Brain microvascular endothelial cell (primary cell): Measurements from ENCODE around the gene DES.

Experiments
- DNase-seq: peaks from one replicate; pipeline ENCODE4 v3.0.0-alpha.2; 2020
- H3K27ac ChIP-seq: fragments of 250-450 bp; sonication (Bioruptor Pico); 2 replicates; pipeline ENCODE4 v1.5.1; 2020; ENCODE audit warnings: mild to moderate bottlenecking, moderate library complexity
- H3K27me3 ChIP-seq: fragments of 250-450 bp; sonication (Bioruptor Pico); replicated peaks from 2 replicates; pipeline ENCODE4 v1.5.1; 2020; ENCODE audit warnings: mild to moderate bottlenecking
- H3K36me3 ChIP-seq: fragments of 250-450 bp; sonication (Bioruptor Pico); replicated peaks from 2 replicates; pipeline ENCODE4 v1.5.1; 2020; ENCODE audit warnings: mild to moderate bottlenecking
- H3K4me3 ChIP-seq: 2 replicates; pipeline ENCODE4 v1.5.1; 2011; ENCODE audit warnings: low read depth, mild to moderate bottlenecking, control low read depth, low read length, moderate library complexity
- in situ Hi-C: cut with HindIII; loops from 2 replicates; pipeline ENCODE4 v1.10.0; 2017; ENCODE audit warnings: low sequenced_read_pairs, low pct_ligation_motif_present
- TF ChIP-seq, protein P1 (sequence below): IDR thresholded peaks from 2 replicates; pipeline ENCODE4 v1.5.1; 2011; ENCODE audit warnings: low read depth, mild to moderate bottlenecking, moderate library complexity, low read length, control low read depth, inconsistent platforms; ENCODE audit errors: missing control alignments

Gene DES

GRCh38 chr2:219402665-219403515, 15.3 kb upstream of the DES start:
- no peaks in the 10 kb centered on the region for H3K27me3 ChIP-seq
- H3K27ac ChIP-seq, result no peak overlapping the region
- in situ Hi-C loops, result no loop called here
- no peaks in the 10 kb centered on the region for H3K36me3 ChIP-seq
- no peak overlapping the region for H3K4me3 ChIP-seq
- peak; percentile 69 for DNase-seq
- TF ChIP-seq, protein P1, sequence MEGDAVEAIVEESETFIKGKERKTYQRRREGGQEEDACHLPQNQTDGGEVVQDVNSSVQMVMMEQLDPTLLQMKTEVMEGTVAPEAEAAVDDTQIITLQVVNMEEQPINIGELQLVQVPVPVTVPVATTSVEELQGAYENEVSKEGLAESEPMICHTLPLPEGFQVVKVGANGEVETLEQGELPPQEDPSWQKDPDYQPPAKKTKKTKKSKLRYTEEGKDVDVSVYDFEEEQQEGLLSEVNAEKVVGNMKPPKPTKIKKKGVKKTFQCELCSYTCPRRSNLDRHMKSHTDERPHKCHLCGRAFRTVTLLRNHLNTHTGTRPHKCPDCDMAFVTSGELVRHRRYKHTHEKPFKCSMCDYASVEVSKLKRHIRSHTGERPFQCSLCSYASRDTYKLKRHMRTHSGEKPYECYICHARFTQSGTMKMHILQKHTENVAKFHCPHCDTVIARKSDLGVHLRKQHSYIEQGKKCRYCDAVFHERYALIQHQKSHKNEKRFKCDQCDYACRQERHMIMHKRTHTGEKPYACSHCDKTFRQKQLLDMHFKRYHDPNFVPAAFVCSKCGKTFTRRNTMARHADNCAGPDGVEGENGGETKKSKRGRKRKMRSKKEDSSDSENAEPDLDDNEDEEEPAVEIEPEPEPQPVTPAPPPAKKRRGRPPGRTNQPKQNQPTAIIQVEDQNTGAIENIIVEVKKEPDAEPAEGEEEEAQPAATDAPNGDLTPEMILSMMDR, result peak; percentile 95

DNA sequence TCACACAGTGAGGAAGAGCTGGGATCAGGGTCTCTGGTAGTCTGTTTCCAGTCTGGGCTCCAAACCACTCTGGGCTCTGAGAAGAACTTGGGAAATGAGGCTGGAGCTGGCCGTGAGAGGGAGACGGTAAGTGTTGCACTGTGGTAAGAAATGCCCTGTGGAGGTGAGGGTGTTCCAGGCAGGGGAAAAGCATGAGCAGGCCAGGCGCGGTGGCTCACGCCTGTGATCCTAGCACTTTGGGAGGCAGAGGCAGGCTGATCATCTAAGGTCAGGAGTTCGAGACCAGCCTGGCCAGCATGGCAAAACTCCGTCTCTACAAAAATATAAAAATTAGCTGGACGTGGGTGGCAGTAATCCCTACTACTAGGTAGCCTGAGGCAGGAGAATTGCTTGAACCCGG, 14.3 kb upstream of the DES start:
- no peak for DNase-seq
- in situ Hi-C loops, result no loop called here
- Histone ChIP-seq H3K36me3 (no peaks in the 10 kb centered on the region), H3K4me3 (no peak overlapping the region), H3K27ac (no peak overlapping the region), H3K27me3 (no peaks in the 10 kb centered on the region)
- TF ChIP-seq, protein P1, result no peak

- in situ Hi-C loops, result no loop called here
- H3K4me3 ChIP-seq, result no peak overlapping the region
- no peaks in the 10 kb centered on the region for H3K36me3 ChIP-seq
- TF ChIP-seq, protein P1, result no peak
- H3K27me3 ChIP-seq, result no peaks in the 10 kb centered on the region
- H3K27ac ChIP-seq, result no peak overlapping the region
- no peak for DNase-seq
Measured at GRCh38 chr2:219404291-219404910, 13.8 kb upstream of the DES start.

DNA sequence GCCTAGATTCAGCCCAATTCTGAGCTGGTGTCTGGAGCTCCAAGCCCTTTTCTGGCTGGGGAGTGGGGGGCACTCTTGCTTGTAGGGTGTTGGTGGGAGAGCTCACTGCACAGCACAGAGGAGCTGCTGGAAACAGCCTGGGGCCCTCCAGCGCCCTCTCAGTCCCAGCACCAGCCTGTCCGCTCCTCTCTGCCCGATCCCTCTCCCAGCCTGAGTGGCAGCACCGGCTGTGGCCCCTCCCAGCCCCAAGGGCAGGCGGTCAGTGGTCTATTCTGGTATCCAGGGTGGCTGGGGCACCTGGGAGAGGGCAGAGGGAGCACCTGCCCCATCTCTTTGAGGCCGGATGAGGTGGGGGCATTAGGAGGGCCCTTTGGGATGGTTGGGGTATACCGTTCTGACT, 13.2 kb upstream of the DES start:
- in situ Hi-C loops, result no loop called here
- no peak overlapping the region for H3K4me3 ChIP-seq
- no peaks in the 10 kb centered on the region for H3K36me3 ChIP-seq
- H3K27me3 ChIP-seq, result no peaks in the 10 kb centered on the region
- DNase-seq, result no peak
- TF ChIP-seq, protein P1, result no peak
- no peak overlapping the region for H3K27ac ChIP-seq

DNA sequence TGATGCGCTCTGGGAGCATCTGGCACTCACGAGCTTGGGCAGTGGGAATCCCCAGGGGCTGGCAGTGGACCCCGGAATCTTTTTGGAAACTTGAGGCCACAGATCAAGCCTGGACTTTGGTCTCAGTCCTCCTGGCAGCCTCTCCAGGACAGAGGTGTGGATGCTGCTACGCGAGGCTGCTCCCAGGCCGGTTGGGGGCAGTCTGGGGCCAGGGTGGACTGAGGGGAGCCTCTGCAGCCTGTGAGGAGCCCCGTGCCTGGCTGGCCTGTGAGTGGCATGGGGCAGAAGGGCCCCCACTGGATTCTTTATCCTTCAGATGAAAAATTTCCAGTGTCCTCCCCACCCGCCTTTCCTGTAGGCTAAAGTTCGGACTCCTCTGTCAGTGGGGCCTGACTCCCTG, 12.7 kb upstream of the DES start:
- TF ChIP-seq, protein P1, result peak; percentile 36
- H3K36me3 ChIP-seq, result no peaks in the 10 kb centered on the region
- H3K4me3 ChIP-seq, result no peak overlapping the region
- H3K27ac ChIP-seq, result no peak overlapping the region
- no peaks in the 10 kb centered on the region for H3K27me3 ChIP-seq
- no peak for DNase-seq
- in situ Hi-C loops, result no loop called here
